Measurements from ENCODE around the gene USP12. TPM values are rescaled to one million over a fixed set of nuclear protein-coding genes. Genes with fewer than 3 reads are reported as not detected.

The USP12 gene
- total and polyA plus RNA-seq, 7 donors = 13.1 to 31.7 (median 23.7) TPM

DNA sequence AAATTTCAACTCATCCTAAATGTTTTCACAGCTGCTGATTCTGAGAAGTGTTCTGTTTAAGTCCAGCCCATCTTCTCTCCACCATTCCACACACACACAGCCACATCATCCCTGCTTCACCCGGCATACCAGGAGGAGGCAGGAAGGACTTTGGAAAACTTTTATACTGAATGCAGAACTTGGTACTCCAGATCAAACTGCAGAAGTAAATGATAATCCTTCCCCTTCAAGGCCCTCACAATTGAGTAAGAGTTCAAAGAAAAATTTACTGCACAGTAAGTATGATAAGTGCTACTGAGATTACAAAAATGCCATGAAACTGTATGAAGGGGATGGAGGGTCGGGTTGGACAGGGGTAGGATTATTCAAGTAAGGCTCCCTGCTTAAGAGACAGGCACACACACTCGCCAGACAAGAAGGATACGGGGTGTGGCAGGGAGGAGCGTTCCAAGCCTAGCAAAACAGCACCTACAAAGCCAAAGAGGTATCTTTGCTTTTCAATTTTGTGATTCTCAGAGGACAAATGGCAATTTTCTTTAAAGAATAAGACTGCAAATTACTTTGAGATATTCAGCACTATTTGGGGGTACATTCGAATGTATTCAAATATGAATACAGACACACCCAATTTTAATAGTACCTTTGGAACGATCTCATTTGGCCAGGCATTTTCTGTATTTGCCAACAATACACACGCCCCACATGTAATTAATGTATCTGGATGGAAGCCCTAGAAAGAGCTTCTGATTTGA, 2.5 kb downstream of the USP12 start:
- 25 to 50% (median 31%) methylated on average over 8 of the region's 8 CpGs for WGBS, 3 donors
- intact Hi-C loops (cut with DNase I) = no loop called here
- Histone ChIP-seq H3K4me1 (peaks cover 52% of the 10 kb centered on the region), H3K27ac (peak overlapping the region; percentile 89), H3K4me3 (no peak overlapping the region), H3K36me3 (ENCODE audit: insufficient read depth in 1 of 2, low read depth in 1 of 2) (no peaks in the 10 kb centered on the region), H3K27me3 (ENCODE audit: insufficient read depth in 3 of 3, low read length in 2 of 3) (no peaks in the 10 kb centered on the region), H3K9me3 (no peaks in the 10 kb centered on the region)
- TF ChIP-seq, protein P1, sequence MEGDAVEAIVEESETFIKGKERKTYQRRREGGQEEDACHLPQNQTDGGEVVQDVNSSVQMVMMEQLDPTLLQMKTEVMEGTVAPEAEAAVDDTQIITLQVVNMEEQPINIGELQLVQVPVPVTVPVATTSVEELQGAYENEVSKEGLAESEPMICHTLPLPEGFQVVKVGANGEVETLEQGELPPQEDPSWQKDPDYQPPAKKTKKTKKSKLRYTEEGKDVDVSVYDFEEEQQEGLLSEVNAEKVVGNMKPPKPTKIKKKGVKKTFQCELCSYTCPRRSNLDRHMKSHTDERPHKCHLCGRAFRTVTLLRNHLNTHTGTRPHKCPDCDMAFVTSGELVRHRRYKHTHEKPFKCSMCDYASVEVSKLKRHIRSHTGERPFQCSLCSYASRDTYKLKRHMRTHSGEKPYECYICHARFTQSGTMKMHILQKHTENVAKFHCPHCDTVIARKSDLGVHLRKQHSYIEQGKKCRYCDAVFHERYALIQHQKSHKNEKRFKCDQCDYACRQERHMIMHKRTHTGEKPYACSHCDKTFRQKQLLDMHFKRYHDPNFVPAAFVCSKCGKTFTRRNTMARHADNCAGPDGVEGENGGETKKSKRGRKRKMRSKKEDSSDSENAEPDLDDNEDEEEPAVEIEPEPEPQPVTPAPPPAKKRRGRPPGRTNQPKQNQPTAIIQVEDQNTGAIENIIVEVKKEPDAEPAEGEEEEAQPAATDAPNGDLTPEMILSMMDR (IDR thresholded peaks at IDR 0.05) = no peak
- ATAC-seq (no peak), DNase-seq (no peak)

DNA sequence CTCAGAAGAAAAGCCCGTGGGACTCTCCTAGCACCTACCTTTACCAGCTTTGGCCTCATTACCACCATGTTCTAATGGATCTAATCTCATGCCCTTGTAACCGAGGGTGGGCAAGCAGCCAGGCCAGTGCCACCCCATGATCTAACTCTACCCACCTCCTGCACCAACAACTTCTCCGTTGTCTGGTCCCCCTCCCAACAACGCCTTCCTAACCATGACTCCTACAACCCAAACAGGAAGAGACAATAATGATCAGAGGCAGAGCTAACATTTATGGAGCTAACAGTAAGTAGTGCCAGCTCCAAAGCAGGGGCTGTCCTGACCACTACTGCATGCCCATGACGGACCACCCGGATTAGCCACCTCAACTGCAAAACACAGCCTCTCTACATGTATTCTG, 3.5 kb downstream of the USP12 start:
- ATAC-seq = no peak
- WGBS, 3 donors = 33 to 51% (median 34%) methylated on average over 6 of the region's 6 CpGs
- no peaks in the 10 kb centered on the region for H3K36me3 ChIP-seq (ENCODE audit: insufficient read depth in 1 of 2, low read depth in 1 of 2)
- H3K4me3 ChIP-seq = no peak overlapping the region
- TF ChIP-seq, protein P1 (IDR thresholded peaks at IDR 0.05) = no peak
- DNase-seq = peak in 1 of 2 donors; percentile 54
- intact Hi-C loops (cut with DNase I) = no loop called here
- H3K27me3 ChIP-seq (ENCODE audit: insufficient read depth in 3 of 3, low read length in 2 of 3) = no peaks in the 10 kb centered on the region
- peak overlapping the region; percentile 89 for H3K27ac ChIP-seq
- no peaks in the 10 kb centered on the region for H3K9me3 ChIP-seq
- H3K4me1 ChIP-seq = peaks cover 58% of the 10 kb centered on the region

DNA sequence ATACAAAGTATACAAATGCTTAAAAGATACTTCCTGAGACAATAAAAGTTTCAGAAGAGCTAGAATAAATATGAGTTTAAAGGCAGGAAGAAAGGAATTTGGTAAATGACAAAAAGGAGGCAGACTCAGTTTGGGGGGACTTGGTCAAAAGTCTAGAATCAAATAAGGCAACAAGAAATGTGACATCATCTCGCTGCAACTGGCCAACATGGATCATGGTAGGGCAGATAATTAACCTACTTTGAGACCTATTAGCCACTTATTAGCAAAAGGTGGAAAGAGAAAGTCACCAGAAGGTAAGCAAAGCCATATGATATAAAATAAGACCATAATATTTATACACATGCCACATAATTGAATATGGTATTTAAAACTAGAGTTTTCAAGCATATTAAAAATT, 5.3 kb downstream of the USP12 start:
- Histone ChIP-seq H3K27me3 (ENCODE audit: insufficient read depth in 3 of 3, low read length in 2 of 3) (no peaks in the 10 kb centered on the region), H3K4me1 (peaks cover 75% of the 10 kb centered on the region), H3K9me3 (no peaks in the 10 kb centered on the region), H3K27ac (no peak overlapping the region), H3K4me3 (no peak overlapping the region), H3K36me3 (ENCODE audit: insufficient read depth in 1 of 2, low read depth in 1 of 2) (no peaks in the 10 kb centered on the region)
- 84 to 94% (median 88%) methylated on average over 1 of the region's 1 CpG for WGBS, 3 donors
- DNase-seq (no peak), ATAC-seq (no peak)
- intact Hi-C loops (cut with DNase I) = no loop called here
- TF ChIP-seq, protein P1 (IDR thresholded peaks at IDR 0.05) = no peak

DNA sequence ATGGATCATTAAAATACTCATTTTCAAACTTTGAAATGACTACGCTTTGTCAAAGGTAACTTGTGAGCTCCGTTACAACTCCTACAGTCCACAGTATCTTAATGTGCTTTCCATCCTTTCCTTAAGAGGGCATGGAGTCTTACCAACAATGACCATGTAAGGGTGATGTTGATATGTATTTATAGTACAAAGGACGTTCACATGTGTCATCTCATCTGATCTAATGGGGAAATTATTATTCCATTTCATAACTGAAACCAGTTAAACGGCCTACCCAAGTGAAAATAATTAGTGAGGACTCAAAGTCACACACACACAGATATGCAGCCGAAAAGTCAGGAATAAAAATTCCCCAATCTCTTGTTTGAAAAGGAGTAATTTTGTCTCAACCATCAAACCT, 9.6 kb downstream of the USP12 start:
- 42 to 55% (median 48%) methylated on average over 5 of the region's 5 CpGs for WGBS, 3 donors
- intact Hi-C loops (cut with DNase I) = no loop called here
- H3K4me1 ChIP-seq = peaks cover 51% of the 10 kb centered on the region

More for the DNA sequence above, 9.6 kb downstream of the USP12 start:
- H3K9me3 ChIP-seq = no peaks in the 10 kb centered on the region
- H3K4me3 ChIP-seq = no peak overlapping the region
- H3K36me3 ChIP-seq (ENCODE audit: insufficient read depth in 1 of 2, low read depth in 1 of 2) = no peaks in the 10 kb centered on the region
- TF ChIP-seq, protein P1 (IDR thresholded peaks at IDR 0.05) = no peak
- no peak overlapping the region for H3K27ac ChIP-seq
- H3K27me3 ChIP-seq (ENCODE audit: insufficient read depth in 3 of 3, low read length in 2 of 3) = no peaks in the 10 kb centered on the region
- no peak for DNase-seq
- ATAC-seq = peak; percentile 76 to 94 (median 82)

Data from psoas muscle (tissue), 8 donors.